HG02852 (cell line): ENCODE measurements around the gene MYH4.

Experiments used
- ATAC-seq: cut with Tn5 transposase; IDR thresholded peaks from one replicate; pipeline ENCODE4 v1.9.1; 2021; ENCODE audit warnings: mild to moderate bottlenecking, moderate library complexity; ENCODE audit not compliant: unreplicated experiment

MYH4 gene

DNA sequence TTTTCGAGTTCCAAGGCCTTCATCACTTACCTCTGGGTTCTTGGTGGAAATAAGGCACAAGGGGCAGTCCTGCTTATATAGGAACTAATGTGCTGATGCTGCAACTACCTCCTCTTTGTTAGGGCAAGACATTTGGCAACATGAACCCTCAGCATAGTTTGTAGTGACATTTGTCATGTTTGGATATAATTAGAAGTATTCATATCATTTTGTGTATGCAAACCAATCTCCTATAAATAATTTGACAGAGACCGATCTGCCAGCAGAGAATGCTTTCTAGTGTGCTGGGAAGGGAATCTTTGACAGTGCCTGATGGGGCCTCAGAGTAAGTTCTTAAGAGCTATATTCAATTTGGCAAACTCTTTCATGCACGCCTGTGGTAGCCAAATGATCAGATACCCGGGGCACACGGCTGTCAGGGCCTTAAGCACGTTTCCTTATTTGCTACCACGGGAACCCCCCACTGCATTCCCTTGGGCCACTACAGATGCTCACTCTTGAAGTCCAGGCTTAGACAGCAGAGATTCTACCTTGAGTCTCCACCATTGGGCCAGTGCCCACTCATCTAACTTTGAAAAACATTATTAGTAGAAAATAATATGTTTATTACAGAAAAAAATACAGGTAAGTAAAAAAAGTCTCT is 47.3 kb downstream of the MYH4 start, which contains the start of gene MYH8:
TSS of gene MYH8 (minus strand) at position 51 of the 643 bp plus-strand sequence. CDS start 1,723 bp downstream, outside the sequence.
- ATAC-seq = no peak

DNA sequence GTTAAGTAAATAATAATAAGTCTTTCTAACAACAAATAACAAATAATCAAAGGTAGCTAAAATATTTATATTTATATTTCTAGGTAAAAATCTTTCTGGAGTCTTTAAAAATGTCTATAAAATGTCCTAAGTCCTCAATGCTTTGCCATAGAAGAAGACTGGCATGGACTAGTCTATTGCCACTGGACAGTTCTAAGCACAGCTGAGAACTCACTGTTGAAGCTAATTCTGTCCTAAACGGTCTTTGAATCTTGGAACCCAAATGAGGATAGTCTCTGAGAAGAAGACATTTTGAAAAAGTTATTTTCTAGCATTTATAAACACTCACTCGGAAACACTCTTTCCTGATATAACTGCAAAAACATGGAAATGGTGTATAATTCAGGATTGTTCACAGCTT is 48.1 kb downstream of the MYH4 start:
- no peak for ATAC-seq

DNA sequence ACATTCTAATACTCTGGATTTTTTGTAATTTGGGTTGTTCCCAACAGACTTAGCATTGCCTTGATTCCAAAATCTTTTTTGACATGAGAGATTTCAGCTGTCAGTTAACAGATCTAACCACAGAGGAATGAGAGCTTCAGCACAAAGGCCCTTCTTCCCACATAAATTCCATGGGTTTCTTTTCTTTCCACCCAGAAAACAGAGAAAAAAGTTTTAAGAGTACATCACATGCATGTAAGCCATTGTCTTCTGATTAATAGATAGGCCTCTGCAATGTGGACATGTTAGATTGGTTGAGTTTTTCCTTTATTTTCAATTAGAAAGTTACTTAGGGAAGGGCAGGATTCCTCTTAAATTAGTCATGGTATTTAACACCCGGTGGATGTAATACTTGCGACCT is 48.5 kb downstream of the MYH4 start:
- ATAC-seq = no peak

DNA sequence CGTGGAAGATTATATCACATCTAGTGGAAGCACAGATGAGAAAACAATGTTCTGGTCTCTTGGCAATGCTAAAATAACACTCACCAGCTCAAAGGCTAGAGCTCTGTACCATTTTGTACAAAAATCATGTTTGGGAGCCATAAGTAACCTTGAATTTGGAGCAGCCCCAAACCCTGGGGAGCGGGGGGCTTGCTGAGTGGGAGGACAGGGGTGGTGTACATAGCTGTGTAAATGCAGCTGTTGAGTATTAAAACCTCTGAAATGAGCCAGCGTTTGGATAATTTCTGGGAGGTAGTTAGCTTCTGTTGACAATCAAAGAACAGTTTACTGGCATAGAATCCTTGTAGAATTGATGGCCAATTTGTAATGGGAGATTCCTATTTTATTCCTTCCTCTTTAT is 51.9 kb downstream of the MYH4 start:
- ATAC-seq = no peak

DNA sequence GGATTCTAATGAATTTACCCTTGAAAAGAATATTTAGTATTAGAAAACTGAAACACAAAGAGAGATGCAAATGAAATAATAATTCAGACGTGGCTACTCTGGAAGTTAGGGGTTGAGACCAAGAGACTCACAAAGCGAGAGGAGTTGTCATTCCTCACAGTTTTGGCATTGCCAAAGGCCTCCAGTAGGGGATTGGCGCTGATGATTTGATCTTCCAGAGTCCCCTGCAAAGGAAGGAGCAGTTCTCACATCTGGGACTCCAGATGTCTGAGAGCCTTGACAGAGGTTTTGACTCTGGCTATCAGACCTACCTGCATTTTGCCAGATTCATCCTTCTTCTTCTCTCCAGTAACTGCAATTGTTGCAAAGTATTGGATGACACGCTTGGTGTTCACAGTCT is 54.2 kb downstream of the MYH4 start:
- ATAC-seq = no peak

DNA sequence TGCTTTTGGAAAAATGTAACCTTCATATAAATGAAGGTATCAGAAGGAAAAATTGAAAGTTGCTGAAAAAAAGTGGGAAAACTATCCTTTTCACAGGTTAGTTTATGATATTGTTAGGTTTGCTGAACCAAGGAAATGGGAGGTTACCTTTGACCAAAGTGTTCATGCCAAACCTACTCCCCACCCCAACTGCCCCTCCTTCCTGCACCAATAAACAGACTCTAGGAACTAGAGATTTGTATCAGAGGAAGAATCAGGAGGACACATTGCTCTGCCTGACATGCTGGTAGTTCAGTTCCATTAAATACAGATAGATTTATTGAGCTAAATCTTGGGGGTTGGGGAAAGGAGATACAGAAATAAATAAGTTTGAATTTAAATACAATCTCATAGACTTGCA is 65.8 kb downstream of the MYH4 start:
- ATAC-seq = no peak

DNA sequence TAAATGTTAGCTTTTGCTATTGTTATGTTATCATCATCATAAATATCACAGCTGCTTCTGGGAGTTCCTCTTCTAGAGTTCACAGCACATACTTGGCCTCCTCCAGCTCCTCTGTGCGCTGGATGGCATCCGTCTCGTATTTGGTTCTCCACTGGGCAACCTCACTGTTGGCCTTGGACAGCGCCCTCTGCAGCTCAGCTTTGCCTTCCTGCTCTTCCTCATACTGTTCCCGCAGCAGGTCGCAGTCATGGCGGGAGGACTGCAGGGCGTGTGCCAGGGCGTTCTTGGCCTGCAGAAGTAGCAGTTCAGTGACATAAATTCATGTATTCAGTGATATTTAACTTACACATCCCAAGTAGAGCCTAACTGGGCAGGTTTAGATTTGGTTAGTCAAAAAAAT is 71.0 kb downstream of the MYH4 start:
- no peak for ATAC-seq

DNA sequence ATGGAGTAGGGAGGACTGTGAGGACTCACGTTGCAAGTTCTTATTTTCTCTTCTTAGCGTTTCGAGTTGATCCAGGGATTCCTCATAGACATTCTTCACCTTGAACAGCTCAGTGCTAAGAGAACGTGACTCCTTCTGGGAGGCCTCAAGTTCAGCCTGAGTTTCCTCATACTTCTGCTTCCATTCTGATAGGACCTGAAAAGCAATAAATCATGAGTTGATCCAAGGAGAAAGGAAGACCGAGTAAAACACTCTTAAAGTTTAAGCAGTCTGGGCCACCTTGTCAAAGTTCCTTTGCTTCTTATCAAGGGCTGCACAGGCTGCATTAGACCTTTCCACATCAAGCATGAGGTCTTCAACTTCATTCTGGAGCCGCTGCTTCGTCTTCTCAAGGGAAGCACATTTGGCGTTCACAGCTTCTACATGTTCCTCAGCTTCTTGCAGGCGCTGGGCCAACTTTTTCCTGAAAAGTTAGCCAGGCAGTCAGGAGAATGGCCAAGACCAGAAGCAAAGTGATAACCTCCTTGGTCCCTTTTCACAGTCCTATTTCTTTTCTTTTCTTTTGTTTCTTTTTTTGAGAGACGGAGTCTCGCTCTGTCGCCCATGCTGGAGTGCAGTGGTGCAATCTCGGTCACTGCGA is 72.7 kb downstream of the MYH4 start:
- no peak for ATAC-seq

DNA sequence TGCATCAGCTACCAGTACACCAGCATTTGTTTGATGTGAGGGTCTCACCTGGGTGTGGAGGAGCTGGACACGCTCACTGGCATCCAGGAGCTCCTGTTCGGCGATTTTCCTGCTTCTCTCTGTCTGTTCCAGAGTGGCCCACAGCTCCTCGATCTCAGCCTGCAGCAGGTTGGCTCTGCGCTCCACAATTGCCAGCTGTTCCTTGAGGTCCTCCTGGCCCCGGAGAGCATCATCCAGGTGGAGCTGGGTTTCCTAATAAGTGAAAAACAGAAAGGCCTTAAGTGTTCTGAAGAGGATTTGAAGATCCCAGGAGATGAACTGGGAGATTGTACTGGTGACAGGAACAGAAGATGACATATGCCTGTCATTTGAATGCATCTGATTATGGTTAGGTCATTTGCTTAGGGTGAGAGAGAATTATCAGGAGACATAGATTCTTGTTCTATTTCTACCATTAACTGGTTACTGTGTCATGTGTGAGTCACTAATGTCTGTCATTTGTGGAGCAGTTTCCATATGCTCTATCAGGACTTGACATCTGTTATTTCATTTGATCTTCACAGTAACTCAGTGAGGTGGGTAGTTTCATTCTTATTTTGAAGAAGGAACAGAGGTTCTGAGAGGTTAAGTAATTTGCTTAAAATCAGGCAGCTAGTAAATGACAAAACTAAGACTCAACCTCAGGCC is 75.0 kb downstream of the MYH4 start:
- peak; percentile 81 for ATAC-seq
